GM18498 (cell line): ENCODE data around the gene SIGLEC9.
"Not testable (repeated sequence)": the region's sequence is repeated elsewhere in the genome, so short reads cannot be mapped to it uniquely, and the experiment has no call there.

Experiments used
- ATAC-seq: cut with Tn5 transposase; IDR thresholded peaks from one replicate; pipeline ENCODE4 v1.9.1; 2021; ENCODE audit warnings: mild to moderate bottlenecking, moderate library complexity; ENCODE audit not compliant: unreplicated experiment

Gene SIGLEC9

GRCh38 chr19:51142809-51143475 lies 18.2 kb downstream of the SIGLEC9 start:
- ATAC-seq, result not testable (repeated sequence)

- no peak for ATAC-seq
These were observed 18.8 kb downstream of the SIGLEC9 start for GRCh38 chr19:51143486-51143885.

- no peak for ATAC-seq
These were observed 19.9 kb downstream of the SIGLEC9 start for GRCh38 chr19:51144482-51145045.

GRCh38 chr19:51145916-51146493 lies 21.3 kb downstream of the SIGLEC9 start:
- ATAC-seq, result no peak

GRCh38 chr19:51146751-51147150 lies 22.0 kb downstream of the SIGLEC9 start:
- ATAC-seq, result no peak

GRCh38 chr19:51147663-51148062 lies 23.0 kb downstream of the SIGLEC9 start:
- no peak for ATAC-seq

- no peak for ATAC-seq
These were observed 23.9 kb downstream of the SIGLEC9 start for GRCh38 chr19:51148580-51148979.

GRCh38 chr19:51150627-51151026 lies 25.9 kb downstream of the SIGLEC9 start:
- ATAC-seq, result no peak

GRCh38 chr19:51156710-51157109 lies 32.0 kb downstream of the SIGLEC9 start:
- no peak for ATAC-seq

GRCh38 chr19:51157265-51157664 lies 32.6 kb downstream of the SIGLEC9 start:
- no peak for ATAC-seq

- ATAC-seq, result no peak
These were observed 33.9 kb downstream of the SIGLEC9 start for GRCh38 chr19:51158474-51159129.

- ATAC-seq, result no peak
These were observed 35.0 kb downstream of the SIGLEC9 start for GRCh38 chr19:51159656-51160055.

- ATAC-seq, result no peak
These were observed 36.6 kb downstream of the SIGLEC9 start for GRCh38 chr19:51161266-51161665.

- no peak for ATAC-seq
These were observed 37.3 kb downstream of the SIGLEC9 start for GRCh38 chr19:51161867-51162496.

GRCh38 chr19:51163257-51163656 lies 38.6 kb downstream of the SIGLEC9 start:
- no peak for ATAC-seq

- ATAC-seq, result no peak
These were observed 39.5 kb downstream of the SIGLEC9 start for GRCh38 chr19:51164215-51164614.

- no peak for ATAC-seq
These were observed 42.3 kb downstream of the SIGLEC9 start for GRCh38 chr19:51166846-51167490.

GRCh38 chr19:51168564-51169282 lies 44.0 kb downstream of the SIGLEC9 start:
- no peak for ATAC-seq

- ATAC-seq, result not testable (repeated sequence)
These were observed 44.7 kb downstream of the SIGLEC9 start for GRCh38 chr19:51169283-51169918.

GRCh38 chr19:51172223-51172622 lies 47.5 kb downstream of the SIGLEC9 start:
- ATAC-seq, result no peak
